K562 (cell line): ENCODE measurements around the gene ORMDL3. TPM values are rescaled to one million over a fixed set of nuclear protein-coding genes. Genes with fewer than 3 reads are reported as not detected.

Experiments
- FOXK2 ChIP-seq, 2 experiments: fragments of 450-650 bp; IDR thresholded peaks in 1 of 2; conservative IDR thresholded peaks in 1 of 2; 2 replicates each; pipeline ENCODE4 v1.6.1; 2016; ENCODE audit warnings: low read depth in 2 of 2, mild to moderate bottlenecking in 1 of 2
- KHSRP ChIP-seq: fragments of 450-650 bp; IDR thresholded peaks from 2 replicates; pipeline ENCODE4 v1.6.1; 2017
- NFIC ChIP-seq: fragments of 450-650 bp; IDR thresholded peaks from 2 replicates; pipeline ENCODE4 v1.6.1; 2017; ENCODE audit warnings: mild to moderate bottlenecking, inconsistent platforms
- PBX2 ChIP-seq, 2 experiments: IDR thresholded peaks in 1 of 2; conservative IDR thresholded peaks in 1 of 2; 2 replicates each; pipeline ENCODE4 v1.6.1; 2016; ENCODE audit warnings: low read depth in 2 of 2, mild to moderate bottlenecking in 1 of 2, missing compliant biosample characterization in 1 of 2, missing genetic modification characterization in 1 of 2, moderate library complexity in 1 of 2
- POLR3G ChIP-seq: IDR thresholded peaks from 2 replicates; pipeline ENCODE4 v1.6.1; 2011; ENCODE audit not compliant: insufficient read length, insufficient replicate concordance; ENCODE audit errors: extremely low read depth
- PPARD ChIP-seq: fragments of 250-450 bp; sonication (Bioruptor Pico); IDR thresholded peaks from 2 replicates; pipeline ENCODE4 v1.8.0; 2022; ENCODE audit warnings: inconsistent platforms, mild to moderate bottlenecking, moderate library complexity
- PRPF4 ChIP-seq: fragments of 200-400 bp; formaldehyde crosslinking; IDR thresholded peaks from one replicate; pipeline ENCODE4 v1.6.1; 2017; ENCODE audit warnings: low read length, low read depth, mild to moderate bottlenecking; ENCODE audit not compliant: insufficient read depth, poor library complexity, severe bottlenecking
- SMAD3 ChIP-seq: fragments of 450-650 bp; formaldehyde crosslinking; conservative IDR thresholded peaks from 2 replicates; pipeline ENCODE4 v1.4.0; 2020; ENCODE audit warnings: mild to moderate bottlenecking
- TCFL5 ChIP-seq: fragments of 250-450 bp; sonication (Bioruptor Pico); conservative IDR thresholded peaks from 2 replicates; pipeline ENCODE4 v1.6.1; 2021; ENCODE audit warnings: mild to moderate bottlenecking, moderate library complexity, matching md5 sums
- THRA ChIP-seq: fragments of 450-650 bp; IDR thresholded peaks from 2 replicates; pipeline ENCODE4 v1.6.1; 2017; ENCODE audit warnings: mild to moderate bottlenecking, moderate library complexity
- TRIM25 ChIP-seq: fragments of 450-650 bp; IDR thresholded peaks from 2 replicates; pipeline ENCODE4 v1.7.0; 2016; ENCODE audit warnings: borderline replicate concordance
- YBX1 ChIP-seq: fragments of 450-650 bp; IDR thresholded peaks from 2 replicates; pipeline ENCODE4 v1.7.1; 2016; ENCODE audit warnings: mild to moderate bottlenecking
- ZBTB5 ChIP-seq: fragments of 450-650 bp; IDR thresholded peaks from 2 replicates; pipeline ENCODE4 v1.6.1; 2017; ENCODE audit warnings: antibody characterized with exemption
- ZNF134 ChIP-seq: fragments of 250-450 bp; sonication (Bioruptor Pico); conservative IDR thresholded peaks from 2 replicates; pipeline ENCODE4 v1.4.0; 2020
- ZNF398 ChIP-seq: fragments of 250-450 bp; sonication (Bioruptor Pico); IDR thresholded peaks from 2 replicates; pipeline ENCODE4 v1.8.0; 2021; ENCODE audit warnings: moderate library complexity, mild to moderate bottlenecking, inconsistent platforms
- ZNF507 ChIP-seq: conservative IDR thresholded peaks from 2 replicates; pipeline ENCODE4 v1.6.1; 2017; ENCODE audit warnings: missing genetic modification characterization, missing compliant biosample characterization
- ZNF707 ChIP-seq: fragments of 250-450 bp; sonication (Bioruptor Pico); conservative IDR thresholded peaks from 2 replicates; pipeline ENCODE4 v1.8.0; 2022; ENCODE audit warnings: inconsistent platforms, mild to moderate bottlenecking, moderate library complexity
- polyA plus RNA-seq, 8 experiments: library from polyadenylated mRNA; depleted of rRNA in 4 of 8; stranded (reverse) in 5 of 8; unstranded in 3 of 8; fragments of >200 nt; fragmentation: Nextera tagmentation in 2 of 8; fragmentation: Illumina TruSeq in 1 of 8; extraction: Ambion mirVana in 2 of 8; extraction: Trizol in 1 of 8; gene quantifications; 2 replicates each; pipeline versions ENCODE4 v1.2.1 to v1.2.3, GENCODE V29; 2011 to 2014; ENCODE audit warnings: inconsistent platforms in 1 of 8, missing spikeins in 1 of 8
- total RNA-seq, 7 experiments: library from RNA; depleted of rRNA in 6 of 7; stranded (reverse); fragments of >200 nt in 6 of 7; fragmentation: Illumina TruSeq in 2 of 7; extraction: Trizol in 2 of 7; gene quantifications; 2 replicates each; pipeline versions ENCODE4 v1.2.1 to v1.2.3, GENCODE V29; 2011 to 2021; ENCODE audit warnings: low replicate concordance in 1 of 7

The ORMDL3 gene
- total and polyA plus RNA-seq, 9 of the 15 experiments (the other 6 are each of a cell fraction or from before 2014, with no cell fraction given): 2.7 to 57.4 (median 27.1) TPM

- no peak for TF ChIP-seq PBX2 (CRISPR knock-in tag; IDR thresholded peaks at IDR 0.05; ENCODE audit: low read depth)
- TF ChIP-seq PBX2 (tag; conservative IDR thresholded peaks at IDR 0.05; ENCODE audit: low read depth): no peak
- TF ChIP-seq ZNF134 (CRISPR knock-in tag): no peak
- TF ChIP-seq SMAD3: peak; percentile 83; the same call in 1 of the 2 replicates
- no peak for TF ChIP-seq TRIM25
- TF ChIP-seq PRPF4: no peak
- TF ChIP-seq ZBTB5: no peak
- no peak for TF ChIP-seq ZNF707 (CRISPR knock-in tag)
- TF ChIP-seq YBX1: no peak
- TF ChIP-seq ZNF398 (CRISPR knock-in tag): no peak
- TF ChIP-seq NFIC: peak; percentile 62
- no peak for TF ChIP-seq TCFL5
- TF ChIP-seq ZNF507 (tag): no peak
- TF ChIP-seq THRA: no peak
- no peak for TF ChIP-seq PPARD
- peak; percentile 88 for TF ChIP-seq KHSRP
- no peak for TF ChIP-seq POLR3G
- TF ChIP-seq FOXK2 (conservative IDR thresholded peaks at IDR 0.05 in 1 of 2, IDR thresholded peaks at IDR 0.05 in 1 of 2; ENCODE audit: low read depth in 2 of 2): 0 out of 4 replicates have a peak, but pooled peaks have one; percentile 22 to 28
Measured at GRCh38 chr17:39927101-39927928, at the start of gene ORMDL3, which contains the start of gene LRRC3C (continued).
